ENCODE measurements around the gene PRKCE. TPM values are rescaled to one million over a fixed set of nuclear protein-coding genes. Genes with fewer than 3 reads are reported as not detected.

The PRKCE gene
- total and polyA plus RNA-seq, 2 experiments from 2014 or later = 9.6 to 11.9 TPM

DNA sequence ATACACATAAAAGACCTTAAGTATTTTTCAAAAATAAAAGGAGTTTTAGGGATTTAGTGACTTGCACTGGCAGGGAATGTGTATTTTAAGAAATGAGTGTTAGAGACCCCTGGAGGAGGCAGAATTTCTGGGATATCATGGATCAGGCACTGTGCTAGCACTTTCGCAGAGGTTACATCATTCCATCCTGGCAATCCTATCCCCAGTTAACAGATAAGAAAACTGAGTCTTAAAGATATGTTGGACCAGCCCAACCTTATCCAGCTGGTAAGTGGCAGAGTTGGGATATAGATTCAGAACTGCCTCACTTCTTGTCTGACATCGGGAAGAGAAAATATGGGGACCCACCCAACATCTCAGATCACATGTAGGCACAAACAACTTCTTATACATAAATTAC is 485.5 kb downstream of the PRKCE start:
- Histone ChIP-seq H2AFZ (no peak overlapping the region), H3K4me2 (peak overlapping the region; percentile 18), H3K9me2 (replicated peaks; ENCODE audit: insufficient read depth) (no peaks in the 10 kb centered on the region), H3K4me1 (ENCODE audit: insufficient read depth) (peaks cover 21% of the 10 kb centered on the region), H3K27me3 (no peaks in the 10 kb centered on the region), H3K9me3 (ENCODE audit: low read depth) (no peaks in the 10 kb centered on the region), H4K20me1 (ENCODE audit: insufficient read depth, poor library complexity, severe bottlenecking) (no peaks in the 10 kb centered on the region), H3K36me3 (replicated peaks; ENCODE audit: insufficient read depth, low read depth) (no peaks in the 10 kb centered on the region), H3K79me2 (no peaks in the 10 kb centered on the region), H3K4me3 (no peak overlapping the region), H3K27ac (peak overlapping the region; percentile 70)
- no peak for DNase-seq (ENCODE audit: low spot score)
- TF ChIP-seq EZH2 (IDR thresholded peaks at IDR 0.05; ENCODE audit: borderline replicate concordance) = no peak
- TF ChIP-seq EZH2phosphoT487 (IDR thresholded peaks at IDR 0.05; ENCODE audit: low read depth, severe bottlenecking, unreplicated experiment) = no peak
- TF ChIP-seq, protein P1, sequence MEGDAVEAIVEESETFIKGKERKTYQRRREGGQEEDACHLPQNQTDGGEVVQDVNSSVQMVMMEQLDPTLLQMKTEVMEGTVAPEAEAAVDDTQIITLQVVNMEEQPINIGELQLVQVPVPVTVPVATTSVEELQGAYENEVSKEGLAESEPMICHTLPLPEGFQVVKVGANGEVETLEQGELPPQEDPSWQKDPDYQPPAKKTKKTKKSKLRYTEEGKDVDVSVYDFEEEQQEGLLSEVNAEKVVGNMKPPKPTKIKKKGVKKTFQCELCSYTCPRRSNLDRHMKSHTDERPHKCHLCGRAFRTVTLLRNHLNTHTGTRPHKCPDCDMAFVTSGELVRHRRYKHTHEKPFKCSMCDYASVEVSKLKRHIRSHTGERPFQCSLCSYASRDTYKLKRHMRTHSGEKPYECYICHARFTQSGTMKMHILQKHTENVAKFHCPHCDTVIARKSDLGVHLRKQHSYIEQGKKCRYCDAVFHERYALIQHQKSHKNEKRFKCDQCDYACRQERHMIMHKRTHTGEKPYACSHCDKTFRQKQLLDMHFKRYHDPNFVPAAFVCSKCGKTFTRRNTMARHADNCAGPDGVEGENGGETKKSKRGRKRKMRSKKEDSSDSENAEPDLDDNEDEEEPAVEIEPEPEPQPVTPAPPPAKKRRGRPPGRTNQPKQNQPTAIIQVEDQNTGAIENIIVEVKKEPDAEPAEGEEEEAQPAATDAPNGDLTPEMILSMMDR (IDR thresholded peaks at IDR 0.05; ENCODE audit: poor library complexity) = no peak
- WGBS (ENCODE audit: low lambda C conversion rate, missing lambda C conversion rate) = 90% methylated on average over 2 of the region's 2 CpGs

DNA sequence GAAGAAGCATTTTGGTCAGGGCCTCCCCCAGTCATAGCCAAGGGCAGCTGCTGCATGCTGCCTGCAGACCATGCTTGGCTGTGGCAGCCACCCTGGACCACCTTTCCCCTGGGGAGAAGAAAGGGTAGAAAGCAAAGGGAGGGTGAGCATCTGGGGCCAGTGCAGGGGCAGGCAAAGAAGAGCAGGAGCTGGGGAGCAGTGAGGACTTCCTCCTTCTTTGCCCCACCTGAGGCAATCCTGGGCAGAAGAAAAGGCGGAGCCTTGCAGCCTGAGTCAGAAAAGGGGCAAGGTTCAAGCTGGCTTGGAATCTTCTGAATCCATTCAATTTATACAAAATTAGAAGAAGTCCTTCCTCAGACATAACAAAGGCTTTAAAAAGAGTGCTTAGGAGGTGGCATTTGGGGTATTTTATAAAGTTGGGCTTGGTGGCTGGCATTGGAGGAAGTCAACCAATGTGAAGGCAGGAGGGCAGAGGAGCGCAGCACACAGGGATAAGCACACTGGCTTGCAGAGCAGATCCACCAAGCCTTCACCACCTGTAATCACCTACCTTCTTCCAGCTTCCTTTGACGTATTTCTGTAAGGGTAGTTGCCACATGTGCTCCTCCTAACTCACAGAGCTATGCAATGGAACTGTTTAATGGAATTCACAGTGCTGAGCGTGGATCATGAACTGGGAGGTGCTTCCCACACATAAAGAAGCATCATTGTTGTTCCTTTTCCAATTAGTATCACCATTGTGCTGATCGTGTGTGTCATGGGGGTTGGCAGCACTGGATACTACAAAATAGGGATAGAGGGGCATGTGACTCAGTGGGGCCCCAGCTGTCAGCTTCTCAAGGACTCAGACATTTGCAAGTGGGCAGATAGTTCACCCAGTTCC is 491.3 kb downstream of the PRKCE start:
- H3K4me2 ChIP-seq = no peak overlapping the region
- no peak overlapping the region for H2AFZ ChIP-seq
- no peaks in the 10 kb centered on the region for H3K9me2 ChIP-seq (replicated peaks; ENCODE audit: insufficient read depth)

DNA sequence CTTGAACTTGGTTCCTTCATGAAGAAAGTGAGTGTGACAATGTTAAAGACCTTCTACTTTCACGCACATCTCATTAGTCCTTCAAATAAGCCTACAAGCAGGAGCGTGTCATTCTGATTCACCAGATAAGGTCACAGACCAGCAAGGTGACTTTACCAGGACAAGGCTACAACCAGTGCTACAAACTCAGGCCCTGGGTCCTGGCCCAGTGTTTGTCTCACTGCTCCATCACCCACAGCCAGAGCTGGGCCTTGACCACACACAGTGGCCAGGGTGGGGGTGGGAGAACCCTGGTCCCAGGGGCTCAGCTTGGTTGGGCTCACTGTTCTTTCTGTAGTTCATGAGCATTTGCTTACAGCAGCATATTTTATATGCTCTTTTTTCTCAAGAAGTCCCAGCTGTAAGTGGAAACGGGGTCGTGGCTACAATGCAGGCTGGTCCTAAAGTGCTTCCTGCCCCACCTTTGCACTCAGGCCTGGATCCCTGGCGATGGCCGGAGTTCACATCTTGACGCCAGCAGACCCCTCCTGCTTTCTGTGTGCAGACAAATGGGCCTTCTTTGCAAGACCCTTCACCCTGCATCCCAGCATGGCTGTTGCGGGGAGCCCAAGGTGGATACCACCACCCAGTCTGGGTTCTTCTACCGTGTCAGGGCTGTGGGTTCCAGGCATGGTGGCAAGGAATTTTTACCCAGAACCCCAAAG is 492.1 kb downstream of the PRKCE start:
- 92% methylated on average over 9 of the region's 9 CpGs for WGBS (ENCODE audit: low lambda C conversion rate, missing lambda C conversion rate)
- no peaks in the 10 kb centered on the region for H3K36me3 ChIP-seq (replicated peaks; ENCODE audit: insufficient read depth, low read depth)
- no peak overlapping the region for H3K4me3 ChIP-seq
- TF ChIP-seq EZH2 (IDR thresholded peaks at IDR 0.05; ENCODE audit: borderline replicate concordance) = no peak
- TF ChIP-seq, protein P1 (IDR thresholded peaks at IDR 0.05; ENCODE audit: poor library complexity) = no peak
- no peak for TF ChIP-seq EZH2phosphoT487 (IDR thresholded peaks at IDR 0.05; ENCODE audit: low read depth, severe bottlenecking, unreplicated experiment)
- peaks cover 15% of the 10 kb centered on the region for H3K4me1 ChIP-seq (ENCODE audit: insufficient read depth)
- H3K4me2 ChIP-seq = no peak overlapping the region
- H3K79me2 ChIP-seq = no peaks in the 10 kb centered on the region
- H2AFZ ChIP-seq = no peak overlapping the region
- peak overlapping the region; percentile 74 for H3K27ac ChIP-seq
- DNase-seq (ENCODE audit: low spot score) = no peak
- no peaks in the 10 kb centered on the region for H4K20me1 ChIP-seq (ENCODE audit: insufficient read depth, poor library complexity, severe bottlenecking)
- H3K27me3 ChIP-seq = no peaks in the 10 kb centered on the region
- no peaks in the 10 kb centered on the region for H3K9me2 ChIP-seq (replicated peaks; ENCODE audit: insufficient read depth)
- no peaks in the 10 kb centered on the region for H3K9me3 ChIP-seq (ENCODE audit: low read depth)

More for the DNA sequence above, 491.3 kb downstream of the PRKCE start:
- peaks cover 15% of the 10 kb centered on the region for H3K4me1 ChIP-seq (ENCODE audit: insufficient read depth)
- 92% methylated on average over 5 of the region's 5 CpGs for WGBS (ENCODE audit: low lambda C conversion rate, missing lambda C conversion rate)
- no peak overlapping the region for H3K4me3 ChIP-seq
- no peaks in the 10 kb centered on the region for H3K79me2 ChIP-seq
- H3K36me3 ChIP-seq (replicated peaks; ENCODE audit: insufficient read depth, low read depth) = no peaks in the 10 kb centered on the region
- no peaks in the 10 kb centered on the region for H3K27me3 ChIP-seq
- H3K27ac ChIP-seq = peak overlapping the region; percentile 74
- peak; percentile 62 for DNase-seq (ENCODE audit: low spot score)
- no peaks in the 10 kb centered on the region for H3K9me3 ChIP-seq (ENCODE audit: low read depth)
- TF ChIP-seq EZH2phosphoT487 (IDR thresholded peaks at IDR 0.05; ENCODE audit: low read depth, severe bottlenecking, unreplicated experiment) = no peak
- TF ChIP-seq, protein P1 (IDR thresholded peaks at IDR 0.05; ENCODE audit: poor library complexity) = no peak
- no peak for TF ChIP-seq EZH2 (IDR thresholded peaks at IDR 0.05; ENCODE audit: borderline replicate concordance)
- H4K20me1 ChIP-seq (ENCODE audit: insufficient read depth, poor library complexity, severe bottlenecking) = no peaks in the 10 kb centered on the region
